Activated T-cell treated with anti-CD3 and anti-CD28 coated beads, Interleukin-2, amount 50 U/mL, for 4 hours (primary cell): Measurements from ENCODE around the gene RASA3. TPM values are rescaled to one million over a fixed set of nuclear protein-coding genes. Genes with fewer than 3 reads are reported as not detected.
"Not testable (repeated sequence)": the region's sequence is repeated elsewhere in the genome, so short reads cannot be mapped to it uniquely, and the experiment has no call there.

Experiments used
- ATAC-seq, 2 donors: fragments of 200-7000 bp; cut with Tn5 transposase; one replicate each; pipeline ENCODE4 v1.10.0; 2021
- DNase-seq: peaks from one replicate; pipeline ENCODE4 v3.0.0-alpha.2; 2020
- H3K27me3 Mint-ChIP-seq: one replicate; pipeline ENCODE4 v1.8.0; 2021; ENCODE audit warnings: low read depth, mixed read lengths
- H3K36me3 Mint-ChIP-seq: one replicate; pipeline ENCODE4 v1.8.0; 2022; ENCODE audit warnings: mixed read lengths; ENCODE audit not compliant: insufficient read depth
- H3K4me1 Mint-ChIP-seq: one replicate; pipeline ENCODE4 v1.8.0; 2021; ENCODE audit warnings: low read depth, mixed read lengths
- H3K4me3 Mint-ChIP-seq: one replicate; pipeline ENCODE4 v1.8.0; 2021; ENCODE audit warnings: mild to moderate bottlenecking, moderate library complexity, mixed read lengths
- H3K9me3 Mint-ChIP-seq: one replicate; pipeline ENCODE4 v1.8.0; 2021; ENCODE audit warnings: mixed read lengths
- total RNA-seq, 3 donors: library from RNA; stranded (reverse); gene quantifications; one replicate each; pipeline ENCODE4 v1.2.1, GENCODE V29; 2021

The RASA3 gene, protein sequence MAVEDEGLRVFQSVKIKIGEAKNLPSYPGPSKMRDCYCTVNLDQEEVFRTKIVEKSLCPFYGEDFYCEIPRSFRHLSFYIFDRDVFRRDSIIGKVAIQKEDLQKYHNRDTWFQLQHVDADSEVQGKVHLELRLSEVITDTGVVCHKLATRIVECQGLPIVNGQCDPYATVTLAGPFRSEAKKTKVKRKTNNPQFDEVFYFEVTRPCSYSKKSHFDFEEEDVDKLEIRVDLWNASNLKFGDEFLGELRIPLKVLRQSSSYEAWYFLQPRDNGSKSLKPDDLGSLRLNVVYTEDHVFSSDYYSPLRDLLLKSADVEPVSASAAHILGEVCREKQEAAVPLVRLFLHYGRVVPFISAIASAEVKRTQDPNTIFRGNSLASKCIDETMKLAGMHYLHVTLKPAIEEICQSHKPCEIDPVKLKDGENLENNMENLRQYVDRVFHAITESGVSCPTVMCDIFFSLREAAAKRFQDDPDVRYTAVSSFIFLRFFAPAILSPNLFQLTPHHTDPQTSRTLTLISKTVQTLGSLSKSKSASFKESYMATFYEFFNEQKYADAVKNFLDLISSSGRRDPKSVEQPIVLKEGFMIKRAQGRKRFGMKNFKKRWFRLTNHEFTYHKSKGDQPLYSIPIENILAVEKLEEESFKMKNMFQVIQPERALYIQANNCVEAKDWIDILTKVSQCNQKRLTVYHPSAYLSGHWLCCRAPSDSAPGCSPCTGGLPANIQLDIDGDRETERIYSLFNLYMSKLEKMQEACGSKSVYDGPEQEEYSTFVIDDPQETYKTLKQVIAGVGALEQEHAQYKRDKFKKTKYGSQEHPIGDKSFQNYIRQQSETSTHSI
- 10 to 100 TPM; 23.7 to 28.7 (median 26.6) TPM for total RNA-seq

DNA sequence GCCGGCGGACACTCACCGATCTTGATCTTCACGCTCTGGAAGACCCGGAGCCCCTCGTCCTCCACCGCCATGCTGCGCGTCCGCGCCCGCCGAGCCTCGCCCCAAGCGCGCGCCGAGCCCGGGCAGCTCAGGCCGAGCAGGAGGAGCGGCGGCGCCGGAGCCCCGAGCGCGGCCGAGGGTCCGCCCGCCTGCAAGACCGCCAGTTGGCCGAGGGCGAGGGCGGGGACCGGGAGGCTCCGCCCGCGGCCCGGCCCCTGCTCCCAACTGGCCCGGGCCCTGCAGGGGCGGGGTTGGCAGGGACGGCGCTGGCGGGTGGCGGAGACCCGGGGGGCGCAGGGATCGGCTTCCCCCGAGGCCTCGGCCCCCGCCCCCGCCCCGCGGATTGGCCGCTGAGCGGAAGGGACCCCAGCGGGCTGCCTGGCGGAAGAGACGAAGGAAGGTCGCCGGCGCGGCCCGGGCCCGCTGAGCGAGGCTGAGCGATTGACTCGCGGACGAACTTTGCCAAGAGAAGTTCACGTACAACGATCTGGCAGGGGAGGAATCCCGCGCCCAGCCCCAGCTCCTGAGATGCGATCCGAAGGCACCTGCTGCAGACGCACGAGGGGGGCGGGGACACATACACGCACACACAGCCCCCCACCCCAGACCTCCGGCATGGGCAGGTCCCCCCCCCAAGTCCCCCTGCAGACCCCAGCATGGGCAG lies at the start of gene RASA3:
Gene RASA3 (minus strand): TSS at position 205 of the 703 bp plus-strand sequence. CDS start 134 bp downstream, at position 71.
- Mint-ChIP-seq H3K27me3 (no peaks in the 10 kb centered on the region), H3K9me3 (no peaks in the 10 kb centered on the region), H3K4me1 (peaks cover 56% of the 10 kb centered on the region), H3K36me3 (no peaks in the 10 kb centered on the region), H3K4me3 (peak within 1 kb of the TSS; percentile 99)
- ATAC-seq (peak; percentile 65 to 73), DNase-seq (peak; percentile 45)

DNA sequence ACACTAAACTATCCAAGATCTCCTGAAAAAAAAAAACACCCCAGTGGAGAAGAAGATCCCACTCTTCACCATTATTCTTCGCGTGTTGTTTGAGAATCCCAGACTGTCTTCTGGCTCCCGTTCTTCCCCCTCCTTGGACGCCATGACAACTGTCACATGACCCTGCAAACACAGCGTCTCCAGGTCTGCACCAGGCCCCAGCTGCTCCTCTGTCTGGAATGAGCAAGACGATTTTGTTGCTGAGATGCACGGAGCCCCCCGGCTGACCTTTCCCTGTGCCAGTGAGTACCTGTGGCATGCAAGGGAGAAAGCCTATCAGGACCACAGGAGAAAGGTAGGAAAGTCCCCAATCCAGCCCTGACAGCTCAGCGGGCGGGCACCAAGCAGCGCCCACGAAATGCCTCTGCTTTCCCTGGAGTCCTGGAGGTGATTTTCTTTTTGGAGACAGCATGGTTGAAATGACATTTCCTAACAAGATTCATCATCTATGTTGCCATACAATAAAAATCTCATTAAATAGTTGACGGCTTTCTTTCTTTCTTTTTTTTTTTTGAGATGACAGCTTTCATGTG lies 46.8 kb upstream of the RASA3 start, which contains the start of gene CFAP97D2:
Gene CFAP97D2 (plus strand): TSS at position 171 of the 572 bp plus-strand sequence. CDS start 74 bp downstream, at position 245.
- peaks cover 52% of the 10 kb centered on the region for H3K4me1 Mint-ChIP-seq

DNA sequence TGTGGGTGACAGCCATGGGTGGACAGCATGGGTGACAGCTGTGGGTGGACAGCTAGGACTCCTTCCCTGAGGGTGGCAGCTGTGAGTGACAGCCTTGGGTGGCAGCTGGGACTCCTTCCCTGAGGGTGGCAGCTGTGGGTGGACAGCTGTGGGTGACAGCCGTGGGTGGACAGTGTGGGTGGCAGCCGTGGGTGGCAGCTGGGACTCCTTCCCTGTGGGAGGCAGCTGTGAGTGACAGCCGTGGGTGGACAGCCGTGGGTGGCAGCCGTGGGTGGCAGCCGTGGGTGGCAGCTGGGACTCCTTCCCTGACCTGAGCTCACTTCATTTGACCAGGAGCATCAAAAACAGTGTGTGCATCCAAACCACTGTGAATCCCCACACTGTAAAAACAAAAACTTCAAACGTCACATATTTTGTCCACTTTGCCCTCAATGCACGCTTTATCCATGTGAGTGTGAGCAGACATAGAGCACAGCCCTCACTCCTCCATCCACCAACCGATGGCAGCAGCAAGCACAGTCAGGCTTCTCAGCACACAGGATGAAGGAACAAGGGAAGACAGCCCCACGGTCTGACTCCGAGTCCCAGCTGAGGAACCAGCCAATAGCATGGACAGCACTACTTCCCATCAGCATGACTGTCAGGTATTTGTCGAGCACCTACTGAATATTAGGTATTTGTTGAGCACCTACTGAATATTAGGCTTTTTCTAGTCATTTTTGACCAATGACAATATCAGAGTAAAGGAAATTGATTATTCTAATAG lies 45.0 kb upstream of the RASA3 start:
- H3K9me3 Mint-ChIP-seq = peaks cover 5% of the 10 kb centered on the region
- ATAC-seq (no peak), DNase-seq (no peak)
- peaks cover 4% of the 10 kb centered on the region for H3K36me3 Mint-ChIP-seq
- H3K4me3 Mint-ChIP-seq = no peak overlapping the region
- peaks cover 50% of the 10 kb centered on the region for H3K4me1 Mint-ChIP-seq
- no peaks in the 10 kb centered on the region for H3K27me3 Mint-ChIP-seq

More for the DNA sequence above, 46.8 kb upstream of the RASA3 start, which contains the start of gene CFAP97D2:
- Mint-ChIP-seq H3K9me3 (no peaks in the 10 kb centered on the region), H3K4me3 (no peak within 1 kb of the TSS), H3K36me3 (no peaks in the 10 kb centered on the region), H3K27me3 (no peaks in the 10 kb centered on the region)
- ATAC-seq (no peak), DNase-seq (no peak)

DNA sequence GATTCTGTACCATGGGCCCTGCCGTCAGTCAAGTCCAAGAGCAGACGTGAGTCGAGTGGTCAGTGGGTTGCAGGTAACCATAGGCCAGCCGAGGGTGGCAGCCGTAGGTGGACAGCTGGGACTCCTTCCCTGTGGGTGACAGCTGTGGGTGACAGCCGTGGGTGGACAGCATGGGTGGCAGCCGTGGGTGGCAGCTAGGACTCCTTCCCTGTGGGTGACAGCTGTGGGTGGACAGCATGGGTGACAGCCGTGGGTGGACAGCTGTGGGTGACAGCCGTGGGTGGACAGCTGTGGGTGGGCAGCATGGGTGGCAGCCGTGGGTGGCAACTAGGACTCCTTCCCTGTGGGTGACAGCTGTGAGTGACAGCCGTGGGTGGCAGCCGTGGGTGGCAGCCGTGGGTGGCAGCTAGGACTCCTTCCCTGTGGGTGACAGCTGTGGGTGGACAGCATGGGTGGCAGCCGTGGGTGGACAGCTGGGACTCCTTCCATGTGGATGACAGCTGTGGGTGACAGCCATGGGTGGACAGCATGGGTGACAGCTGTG lies 44.0 kb upstream of the RASA3 start:
- DNase-seq, H3K27me3 Mint-ChIP-seq, H3K36me3 Mint-ChIP-seq, H3K4me3 Mint-ChIP-seq, ATAC-seq, H3K9me3 Mint-ChIP-seq: not testable (repeated sequence)
- peaks cover 50% of the 10 kb centered on the region for H3K4me1 Mint-ChIP-seq

DNA sequence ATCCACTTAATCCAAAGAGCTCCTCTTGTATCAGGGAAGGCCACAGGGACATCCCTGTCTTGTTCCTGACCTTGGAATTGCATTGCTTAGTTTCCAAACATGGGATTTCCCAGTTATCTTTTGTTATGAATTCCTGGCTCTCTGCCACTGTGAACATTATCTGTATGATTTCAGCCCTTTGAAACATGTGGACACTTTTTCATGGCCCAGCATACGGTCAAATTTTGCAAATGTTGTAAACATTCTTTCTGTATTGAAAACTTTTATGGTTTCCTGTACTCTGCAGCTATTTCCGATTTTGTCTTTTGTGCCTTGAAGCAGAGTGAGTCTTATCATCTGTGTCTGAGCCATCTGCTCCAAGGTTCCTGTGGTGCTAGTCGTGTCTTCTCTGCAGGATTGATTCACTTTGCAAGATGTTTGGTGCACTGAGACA lies 42.1 kb upstream of the RASA3 start:
- H3K4me3 Mint-ChIP-seq = no peak overlapping the region
- no peaks in the 10 kb centered on the region for H3K27me3 Mint-ChIP-seq
- H3K4me1 Mint-ChIP-seq = peaks cover 37% of the 10 kb centered on the region
- H3K36me3 Mint-ChIP-seq = peaks cover 4% of the 10 kb centered on the region
- no peak for DNase-seq
- peaks cover 5% of the 10 kb centered on the region for H3K9me3 Mint-ChIP-seq
- no peak for ATAC-seq

DNA sequence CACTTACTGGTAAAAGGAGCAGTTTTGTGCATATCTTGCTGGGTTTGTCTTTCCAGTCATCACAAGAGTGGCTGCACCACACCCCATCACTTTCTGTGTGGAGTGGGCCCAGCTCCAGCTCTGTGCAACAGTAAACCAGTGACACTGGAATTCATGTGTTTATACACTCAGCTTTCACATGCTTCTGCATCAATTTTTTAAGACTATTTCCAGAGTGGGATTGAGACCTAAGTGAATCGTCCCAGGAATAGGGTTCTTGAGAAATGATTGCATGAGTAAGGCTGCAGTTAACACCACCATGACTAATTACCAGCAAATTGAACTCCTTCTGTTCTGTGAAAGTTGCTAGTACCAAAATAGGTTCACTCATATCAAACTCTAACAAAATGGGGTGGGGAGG lies 41.3 kb upstream of the RASA3 start:
- Mint-ChIP-seq H3K4me1 (peaks cover 36% of the 10 kb centered on the region), H3K9me3 (peaks cover 5% of the 10 kb centered on the region), H3K36me3 (peaks cover 4% of the 10 kb centered on the region), H3K27me3 (no peaks in the 10 kb centered on the region), H3K4me3 (no peak overlapping the region)
- DNase-seq (no peak), ATAC-seq (peak; percentile 18 to 35)

DNA sequence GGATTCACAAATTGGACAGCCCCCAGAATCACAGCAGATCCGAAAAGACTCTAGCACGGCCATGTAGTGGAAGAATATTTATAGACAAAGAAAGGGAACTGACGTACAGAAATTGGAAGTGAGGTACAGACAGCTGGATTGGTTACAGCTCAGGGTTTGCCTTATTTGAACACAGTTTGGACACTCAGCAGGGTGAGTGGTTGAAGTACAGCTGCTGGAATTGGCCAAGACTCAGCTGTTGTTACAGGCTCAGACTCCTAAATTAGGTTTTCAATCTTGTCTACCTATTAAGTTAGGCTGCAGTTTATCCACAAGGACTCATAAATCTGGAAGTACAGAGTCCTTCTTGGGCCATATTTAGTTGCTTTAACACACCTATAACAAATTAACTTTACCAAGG lies 40.8 kb upstream of the RASA3 start:
- no peak for DNase-seq
- ATAC-seq = no peak
- Mint-ChIP-seq H3K9me3 (peaks cover 5% of the 10 kb centered on the region), H3K36me3 (peaks cover 4% of the 10 kb centered on the region), H3K27me3 (no peaks in the 10 kb centered on the region), H3K4me1 (peaks cover 33% of the 10 kb centered on the region), H3K4me3 (no peak overlapping the region)

DNA sequence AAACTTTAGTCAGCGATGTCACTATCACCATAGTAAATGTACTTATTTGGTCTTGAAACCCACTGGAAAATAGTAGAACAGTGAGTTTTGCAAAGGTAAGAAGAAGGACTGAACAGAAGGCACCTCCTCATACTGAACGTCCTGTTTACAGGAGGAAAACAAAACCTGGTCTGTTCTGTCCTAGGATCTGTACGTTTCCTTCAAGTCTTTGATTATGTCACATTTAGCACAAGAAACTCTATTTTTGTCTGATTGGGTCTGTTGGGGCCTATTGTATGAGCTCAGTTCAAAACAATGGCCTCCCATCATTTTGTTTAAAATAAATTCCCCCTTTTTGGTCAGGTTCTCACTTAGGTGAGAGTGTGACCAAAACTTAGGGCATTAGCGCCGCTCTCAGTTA lies 35.5 kb upstream of the RASA3 start:
- DNase-seq = no peak
- ATAC-seq = no peak
- Mint-ChIP-seq H3K27me3 (no peaks in the 10 kb centered on the region), H3K36me3 (peaks cover under 1% of the 10 kb centered on the region), H3K4me1 (peaks cover 46% of the 10 kb centered on the region), H3K9me3 (peaks cover 1% of the 10 kb centered on the region), H3K4me3 (no peak overlapping the region)

DNA sequence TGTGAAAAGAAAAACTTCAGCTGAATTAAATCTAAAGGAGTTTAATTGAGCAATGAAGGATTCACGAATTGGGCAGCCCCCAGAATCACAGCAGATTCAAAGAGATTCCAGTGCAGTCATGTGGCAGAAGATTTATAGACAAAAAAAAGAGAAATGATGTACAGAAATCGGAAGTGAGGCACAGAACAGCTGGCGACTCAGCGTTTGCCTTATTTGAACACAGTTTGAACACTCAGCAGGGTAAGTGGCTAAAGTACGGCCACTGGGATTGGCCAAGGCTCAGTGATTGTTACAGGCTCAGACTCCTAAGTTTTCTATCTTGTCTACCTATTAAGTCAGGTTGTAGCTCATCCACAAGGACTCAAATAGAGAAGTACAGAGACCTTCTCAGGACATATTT lies 35.0 kb upstream of the RASA3 start:
- ATAC-seq (peak in 1 of 2 donors; percentile 57), DNase-seq (no peak)
- Mint-ChIP-seq H3K27me3 (no peaks in the 10 kb centered on the region), H3K9me3 (no peaks in the 10 kb centered on the region), H3K4me3 (no peak overlapping the region), H3K4me1 (peaks cover 50% of the 10 kb centered on the region), H3K36me3 (no peaks in the 10 kb centered on the region)

DNA sequence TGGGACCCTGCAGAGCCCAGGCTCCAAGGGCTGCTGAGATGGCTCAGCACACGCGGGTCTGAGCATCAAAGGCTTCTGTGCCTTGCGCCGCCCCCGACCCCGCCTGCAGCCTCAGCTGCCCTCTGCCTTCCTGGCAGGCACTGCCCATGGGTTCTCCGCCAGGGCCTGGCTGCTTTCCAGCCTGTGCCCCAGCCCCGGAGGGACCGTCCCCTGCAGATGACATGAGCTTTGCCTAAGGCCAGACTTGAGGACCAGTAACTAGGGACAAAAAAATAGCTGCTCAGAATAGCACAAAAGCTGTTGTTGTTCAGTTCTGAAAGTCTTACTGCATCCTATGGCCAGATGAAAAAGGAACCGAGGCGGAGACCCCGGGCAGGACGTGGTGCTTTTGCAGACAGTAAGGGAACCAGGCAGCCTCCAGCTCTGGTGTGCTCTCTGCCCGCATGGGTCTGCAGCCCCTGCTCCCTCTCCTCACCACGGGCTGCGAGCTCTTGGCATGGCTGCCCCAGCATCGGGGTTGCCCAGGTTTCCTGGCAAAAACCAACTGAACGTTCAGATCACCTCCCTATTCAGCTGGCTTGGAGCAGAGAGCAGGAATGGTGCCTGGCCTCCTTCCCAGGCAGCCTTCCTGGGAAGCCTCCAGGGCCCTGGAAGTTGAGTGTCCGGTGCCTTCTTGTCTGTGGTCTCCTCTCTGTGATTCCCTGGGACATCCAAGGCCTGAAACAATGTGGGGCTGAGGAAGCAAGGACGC lies 34.1 kb upstream of the RASA3 start:
- ATAC-seq (peak in 1 of 2 donors; percentile 34), DNase-seq (no peak)
- no peaks in the 10 kb centered on the region for H3K27me3 Mint-ChIP-seq
- peaks cover 59% of the 10 kb centered on the region for H3K4me1 Mint-ChIP-seq
- H3K9me3 Mint-ChIP-seq = no peaks in the 10 kb centered on the region
- H3K4me3 Mint-ChIP-seq = no peak overlapping the region
- H3K36me3 Mint-ChIP-seq = no peaks in the 10 kb centered on the region

DNA sequence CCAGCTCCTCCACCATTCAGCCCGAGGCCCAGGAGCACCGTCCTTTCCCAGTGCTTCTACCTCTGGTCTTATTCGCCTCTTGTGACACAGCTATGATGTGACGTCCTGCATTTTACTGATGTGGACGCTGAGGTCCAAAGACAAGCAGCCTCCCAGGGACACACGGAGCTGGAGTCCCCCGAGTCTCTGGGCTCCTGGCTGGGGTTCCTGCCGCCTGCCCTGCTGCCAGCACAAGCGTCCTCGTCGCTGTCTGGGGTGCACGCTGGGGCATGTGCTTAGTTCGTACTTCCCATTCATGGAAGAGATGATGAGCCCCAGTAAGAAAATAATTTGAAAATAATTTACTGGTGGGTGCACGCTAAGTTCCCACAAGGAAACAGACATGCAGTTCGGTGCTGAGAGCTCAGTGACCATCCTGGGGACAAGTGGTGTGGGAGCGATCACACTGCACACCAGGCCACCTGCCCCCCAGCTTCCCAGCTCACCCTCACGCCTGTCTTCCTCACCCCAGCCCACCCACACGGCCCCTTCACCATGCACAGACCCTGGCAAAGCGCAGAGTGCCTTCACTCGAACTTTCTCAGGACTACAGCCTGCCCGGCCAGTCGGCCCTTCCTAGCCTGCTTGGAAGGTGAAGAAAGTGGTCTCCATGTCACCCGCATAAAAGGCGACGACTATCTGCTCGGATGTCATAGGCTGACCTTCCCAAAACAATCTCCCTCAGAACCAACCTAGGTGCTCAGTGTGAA lies 32.4 kb upstream of the RASA3 start:
- peaks cover 76% of the 10 kb centered on the region for H3K4me1 Mint-ChIP-seq
- H3K36me3 Mint-ChIP-seq = no peaks in the 10 kb centered on the region
- H3K27me3 Mint-ChIP-seq = peaks cover 2% of the 10 kb centered on the region
- ATAC-seq (no peak), DNase-seq (no peak)
- no peaks in the 10 kb centered on the region for H3K9me3 Mint-ChIP-seq
- H3K4me3 Mint-ChIP-seq = no peak overlapping the region

DNA sequence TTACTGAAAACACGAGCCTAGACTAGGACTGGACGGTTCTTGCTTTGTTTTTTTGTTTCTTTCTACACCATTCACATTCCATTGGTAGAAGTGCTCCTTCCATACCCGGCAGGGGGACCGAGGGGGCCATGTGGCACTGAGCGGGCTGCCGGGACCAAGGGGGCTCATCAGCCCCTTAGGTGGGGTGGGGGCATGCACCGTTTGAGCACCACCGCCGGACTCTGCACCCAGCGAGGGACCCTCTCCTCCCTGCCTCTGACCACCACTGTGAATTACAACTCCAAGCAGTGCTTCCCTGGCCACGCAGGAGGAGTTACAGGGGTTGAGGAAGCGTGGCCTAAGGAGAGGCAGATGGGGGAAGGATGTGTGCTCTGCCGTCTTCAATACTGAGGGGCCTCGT lies 31.6 kb upstream of the RASA3 start:
- H3K27me3 Mint-ChIP-seq = peaks cover 2% of the 10 kb centered on the region
- no peaks in the 10 kb centered on the region for H3K9me3 Mint-ChIP-seq
- DNase-seq (no peak), ATAC-seq (no peak)
- no peak overlapping the region for H3K4me3 Mint-ChIP-seq
- H3K4me1 Mint-ChIP-seq = peaks cover 84% of the 10 kb centered on the region
- no peaks in the 10 kb centered on the region for H3K36me3 Mint-ChIP-seq
